Fibroblast of lung (primary cell): Measurements from ENCODE around the gene TMEM119. TPM values are rescaled to one million over a fixed set of nuclear protein-coding genes. Genes with fewer than 3 reads are reported as not detected.

Experiments used
- DNase-seq, 2 donors: peaks; one replicate each; pipeline versions ENCODE4 v3.0.0 to v3.0.0-alpha.2; 2010; ENCODE audit warnings: low read depth in 2 of 2
- H2AFZ ChIP-seq: 2 replicates; pipeline ENCODE4 v1.5.1; 2012; ENCODE audit warnings: low read length, control low read depth, inconsistent platforms
- H3K27ac ChIP-seq: 2 replicates; pipeline ENCODE4 v1.5.1; 2011; ENCODE audit warnings: low read length, control low read depth; ENCODE audit not compliant: insufficient read depth
- H3K27me3 ChIP-seq: 2 replicates; pipeline ENCODE4 v1.5.1; 2011; ENCODE audit warnings: mild to moderate bottlenecking, low read length; ENCODE audit not compliant: control insufficient read depth, insufficient read depth
- H3K36me3 ChIP-seq: 2 replicates; pipeline ENCODE4 v1.5.1; 2011; ENCODE audit warnings: low read length; ENCODE audit not compliant: control insufficient read depth, insufficient read depth
- H3K4me1 ChIP-seq: 2 replicates; pipeline ENCODE4 v1.5.1; 2011; ENCODE audit warnings: low read length; ENCODE audit not compliant: control insufficient read depth, insufficient read depth; ENCODE audit errors: extremely low read depth
- H3K4me2 ChIP-seq: 2 replicates; pipeline ENCODE4 v1.5.1; 2011; ENCODE audit warnings: low read length, control low read depth; ENCODE audit not compliant: insufficient read depth; ENCODE audit errors: extremely low read depth
- H3K4me3 ChIP-seq, 4 experiments: fragments of 200-600 bp in 1 of 4; sonication (generic) in 1 of 4; replicated peaks in 1 of 4; 2 replicates each; pipeline ENCODE4 v1.5.1; 2011 to 2016; ENCODE audit warnings: low read length in 4 of 4, low read depth in 3 of 4, mild to moderate bottlenecking in 3 of 4, control low read depth in 2 of 4, inconsistent platforms in 1 of 4, mixed read lengths in 1 of 4; ENCODE audit not compliant: insufficient read depth in 1 of 4; ENCODE audit errors: control extremely low read depth in 1 of 4
- H3K79me2 ChIP-seq: 2 replicates; pipeline ENCODE4 v1.5.1; 2012; ENCODE audit warnings: mild to moderate bottlenecking, low read length, inconsistent platforms; ENCODE audit not compliant: control insufficient read depth, insufficient read depth
- H3K9ac ChIP-seq: 2 replicates; pipeline ENCODE4 v1.5.1; 2011; ENCODE audit warnings: mild to moderate bottlenecking, low read length, control low read depth; ENCODE audit not compliant: insufficient read depth
- H3K9me3 ChIP-seq: 2 replicates; pipeline ENCODE4 v1.5.1; 2012; ENCODE audit warnings: low read depth, low read length; ENCODE audit not compliant: control insufficient read depth, insufficient read depth
- H4K20me1 ChIP-seq: 2 replicates; pipeline ENCODE4 v1.5.1; 2011; ENCODE audit warnings: low read length; ENCODE audit not compliant: control insufficient read depth, insufficient read depth; ENCODE audit errors: extremely low read depth
- CTCF ChIP-seq, 2 donors: IDR thresholded peaks in 1 of 2; conservative IDR thresholded peaks in 1 of 2; 1 replicate in 1 of 2; 2 replicates in 1 of 2; pipeline ENCODE4 v1.5.1; 2011 to 2012; ENCODE audit warnings: low read length in 2 of 2, control low read depth in 1 of 2, inconsistent platforms in 1 of 2, low read depth in 1 of 2, mild to moderate bottlenecking in 1 of 2
- EZH2 ChIP-seq: IDR thresholded peaks from 2 replicates; pipeline ENCODE4 v1.5.1; 2012; ENCODE audit warnings: low read length, control low read depth, mild to moderate bottlenecking; ENCODE audit errors: missing control alignments
- polyA plus RNA-seq, 2 donors: library from polyadenylated mRNA; depleted of rRNA in 1 of 2; stranded (reverse) in 1 of 2; unstranded in 1 of 2; fragments of >200 nt; gene quantifications; 2 replicates each; pipeline ENCODE4 v1.2.1, GENCODE V29; 2011 to 2012; ENCODE audit warnings: missing spikeins in 1 of 2
- total RNA-seq: library from RNA; depleted of rRNA; stranded (reverse); fragments of >200 nt; gene quantifications from 2 replicates; pipeline ENCODE4 v1.2.1, GENCODE V29; 2014

The TMEM119 gene
- total and polyA plus RNA-seq, 2 donors (not counting 1 experiment from before 2014, with no cell fraction given), result 154 to 358 TPM

GRCh38 chr12:108615918-108616317, 18.0 kb upstream of the TMEM119 start:
- no peak overlapping the region for H3K27ac ChIP-seq
- H3K9me3 ChIP-seq, result no peaks in the 10 kb centered on the region
- no peaks in the 10 kb centered on the region for H3K27me3 ChIP-seq
- DNase-seq, result no peak
- no peaks in the 10 kb centered on the region for H4K20me1 ChIP-seq
- no peaks in the 10 kb centered on the region for H3K36me3 ChIP-seq
- no peak overlapping the region for H3K4me3 ChIP-seq
- H3K9ac ChIP-seq, result no peak overlapping the region
- no peaks in the 10 kb centered on the region for H3K79me2 ChIP-seq
- H2AFZ ChIP-seq, result no peak overlapping the region
- peaks cover 16% of the 10 kb centered on the region for H3K4me1 ChIP-seq
- no peak for TF ChIP-seq EZH2
- no peak for TF ChIP-seq CTCF (conservative IDR thresholded peaks at IDR 0.05 in 1 of 2, IDR thresholded peaks at IDR 0.05 in 1 of 2; ENCODE audit: low read depth in 1 of 2, low read length in 2 of 2)
- H3K4me2 ChIP-seq, result no peak overlapping the region

- Histone ChIP-seq H3K9ac (no peak overlapping the region), H3K4me1 (peaks cover 21% of the 10 kb centered on the region), H3K4me2 (no peak overlapping the region), H3K36me3 (no peaks in the 10 kb centered on the region), H2AFZ (no peak overlapping the region), H4K20me1 (no peaks in the 10 kb centered on the region), H3K79me2 (no peaks in the 10 kb centered on the region), H3K9me3 (no peaks in the 10 kb centered on the region), H3K27ac (no peak overlapping the region), H3K27me3 (no peaks in the 10 kb centered on the region), H3K4me3 (no peak overlapping the region)
- no peak for TF ChIP-seq EZH2
- no peak for DNase-seq
These were observed 16.8 kb upstream of the TMEM119 start for GRCh38 chr12:108614639-108615038.

GRCh38 chr12:108614041-108614440, 16.2 kb upstream of the TMEM119 start:
- no peaks in the 10 kb centered on the region for H4K20me1 ChIP-seq
- no peaks in the 10 kb centered on the region for H3K36me3 ChIP-seq
- H3K9ac ChIP-seq, result no peak overlapping the region
- H3K79me2 ChIP-seq, result no peaks in the 10 kb centered on the region
- no peak overlapping the region for H3K27ac ChIP-seq
- peaks cover 24% of the 10 kb centered on the region for H3K4me1 ChIP-seq
- H3K4me3 ChIP-seq, result no peak overlapping the region
- no peaks in the 10 kb centered on the region for H3K27me3 ChIP-seq
- no peak for DNase-seq
- TF ChIP-seq CTCF (conservative IDR thresholded peaks at IDR 0.05 in 1 of 2, IDR thresholded peaks at IDR 0.05 in 1 of 2; ENCODE audit: low read depth in 1 of 2, low read length in 2 of 2) (no peak), EZH2 (no peak)
- H2AFZ ChIP-seq, result no peak overlapping the region
- no peaks in the 10 kb centered on the region for H3K9me3 ChIP-seq
- H3K4me2 ChIP-seq, result no peak overlapping the region
